Activated CD8-positive, alpha-beta T cell treated with anti-CD3 and anti-CD28 coated beads for 36 hours (primary cell): ENCODE measurements around the gene KLF7. TPM values are rescaled to one million over a fixed set of nuclear protein-coding genes. Genes with fewer than 3 reads are reported as not detected.

ENCODE experiments used
- ATAC-seq: fragments of 200-7000 bp; cut with Tn5 transposase; one replicate; pipeline ENCODE4 v1.10.0; 2021; ENCODE audit warnings: mild to moderate bottlenecking, moderate library complexity
- CTCF ChIA-PET: fragments of 350-600 bp; sonication (Branson Sonifier 250); formaldehyde crosslinking; loops from one replicate; lab custom pipeline; 2021; ENCODE audit warnings: antibody characterized with exemption; lab: Charles Lee
- POLR2A ChIA-PET: fragments of 350-600 bp; sonication (Branson Sonifier 250); formaldehyde crosslinking; loops from one replicate; lab custom pipeline; 2021; ENCODE audit warnings: antibody characterized with exemption; lab: Charles Lee
- DNase-seq: peaks from one replicate; pipeline ENCODE4 v3.0.0-alpha.2; 2020
- H3K27ac Mint-ChIP-seq: one replicate; pipeline ENCODE4 v1.8.0; 2021; ENCODE audit warnings: mild to moderate bottlenecking, mixed read lengths
- H3K27me3 Mint-ChIP-seq: one replicate; pipeline ENCODE4 v1.8.0; 2021; ENCODE audit warnings: mixed read lengths
- H3K36me3 Mint-ChIP-seq: one replicate; pipeline ENCODE4 v1.8.0; 2021; ENCODE audit warnings: low read depth, mixed read lengths
- H3K4me1 Mint-ChIP-seq: one replicate; pipeline ENCODE4 v1.8.0; 2021; ENCODE audit warnings: low read depth, mixed read lengths
- H3K4me3 Mint-ChIP-seq: one replicate; pipeline ENCODE4 v1.8.0; 2021; ENCODE audit warnings: mild to moderate bottlenecking, moderate library complexity, mixed read lengths
- H3K9me3 Mint-ChIP-seq: one replicate; pipeline ENCODE4 v1.8.0; 2021; ENCODE audit warnings: mixed read lengths
- CTCF ChIP-seq: fragments of 200-600 bp; IDR thresholded peaks from one replicate; pipeline ENCODE4 v1.8.0; 2022; ENCODE audit warnings: antibody characterized with exemption, mild to moderate bottlenecking
- intact Hi-C: fragments of 100-400 bp; cut with micrococcal nuclease; formaldehyde crosslinking; loops from one replicate; pipeline ENCODE4 v1.10.0; 2022
- total RNA-seq, 2 experiments: library from RNA; stranded (reverse); gene quantifications; one replicate each; pipeline ENCODE4 v1.2.3, GENCODE V29; 2021

KLF7 gene
- total RNA-seq, 2 experiments from 2014 or later: 9.8 to 10.0 TPM

DNA sequence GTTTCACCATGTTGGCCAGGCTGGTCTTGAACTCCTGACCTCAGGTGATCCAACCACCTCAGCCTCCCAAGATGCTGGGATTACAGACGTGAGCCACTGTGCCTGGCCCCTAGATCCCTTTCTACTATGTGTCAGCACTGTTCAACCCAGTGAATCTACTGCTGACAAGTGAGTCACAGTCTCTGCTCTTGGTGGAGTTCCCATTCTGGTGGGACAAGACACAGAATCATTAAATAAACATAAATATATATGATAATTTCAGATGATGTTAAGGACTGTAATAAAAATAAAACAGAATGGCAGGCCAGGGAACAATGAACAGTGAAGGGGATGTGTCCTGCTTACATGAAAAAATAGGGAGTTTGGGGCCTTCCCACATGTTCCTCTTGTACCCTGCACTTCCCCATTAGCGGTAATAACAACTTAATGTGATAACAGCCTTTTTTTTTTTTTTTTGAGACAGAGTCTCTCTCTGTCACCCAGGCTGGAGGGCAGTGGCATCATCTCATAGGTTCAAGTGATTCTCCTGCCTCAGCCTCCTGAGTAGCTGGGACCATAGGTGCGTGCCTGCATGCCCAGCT is 114.3 kb downstream of the KLF7 start:
- CTCF ChIA-PET: no interaction called here
- intact Hi-C loops: no loop called here
- H3K4me3 Mint-ChIP-seq: no peak overlapping the region
- H3K27ac Mint-ChIP-seq: no peak overlapping the region
- no peaks in the 10 kb centered on the region for H3K36me3 Mint-ChIP-seq
- no peak for DNase-seq
- ATAC-seq: no peak
- H3K4me1 Mint-ChIP-seq: peaks cover 6% of the 10 kb centered on the region
- no peak for TF ChIP-seq CTCF
- H3K27me3 Mint-ChIP-seq: no peaks in the 10 kb centered on the region
- H3K9me3 Mint-ChIP-seq: no peaks in the 10 kb centered on the region
- POLR2A ChIA-PET: interaction anchor here (1.5 kb wide), 1 partner anchor 22 kb away, joined by 5 read pairs; no protein-coding TSS in a partner anchor

- TF ChIP-seq CTCF: no peak
- no peak overlapping the region for H3K27ac Mint-ChIP-seq
- no peaks in the 10 kb centered on the region for H3K9me3 Mint-ChIP-seq
- peaks cover 7% of the 10 kb centered on the region for H3K4me1 Mint-ChIP-seq
- ATAC-seq: no peak
- no peaks in the 10 kb centered on the region for H3K36me3 Mint-ChIP-seq
- CTCF ChIA-PET: no interaction called here
- intact Hi-C loops: loop anchor here (5.0 kb wide), 1 partner anchor 423 kb away; no protein-coding TSS in a partner anchor
- POLR2A ChIA-PET: no interaction called here
- DNase-seq: no peak
- H3K4me3 Mint-ChIP-seq: no peak overlapping the region
- H3K27me3 Mint-ChIP-seq: no peaks in the 10 kb centered on the region
Observed at GRCh38 chr2:207049122-207049521, 116.6 kb downstream of the KLF7 start.

DNA sequence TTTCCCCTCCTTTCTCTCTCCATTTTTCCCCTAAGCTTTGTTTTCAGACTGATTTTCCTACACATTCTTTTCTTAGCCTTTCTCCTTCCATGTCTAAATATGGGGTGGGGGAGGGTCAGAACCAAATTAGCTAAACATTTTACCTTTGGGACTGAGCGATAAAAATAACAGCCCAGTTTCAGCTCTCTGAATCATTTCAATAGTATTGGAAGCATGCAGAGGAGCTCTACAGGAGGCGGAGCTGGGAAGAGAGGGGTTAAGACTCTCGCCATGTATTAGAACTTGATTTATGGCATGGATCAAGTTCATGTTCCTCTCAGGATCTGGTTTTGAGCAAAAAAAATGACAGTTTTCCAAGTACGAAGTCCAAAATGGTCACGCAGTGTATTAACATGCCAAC is 117.3 kb downstream of the KLF7 start:
- ATAC-seq (no peak), DNase-seq (no peak)
- no peaks in the 10 kb centered on the region for H3K36me3 Mint-ChIP-seq
- H3K4me1 Mint-ChIP-seq: peaks cover 7% of the 10 kb centered on the region
- H3K9me3 Mint-ChIP-seq: no peaks in the 10 kb centered on the region
- peaks cover 1% of the 10 kb centered on the region for H3K27me3 Mint-ChIP-seq
- intact Hi-C loops: loop anchor here (5.0 kb wide), 1 partner anchor 424 kb away; no protein-coding TSS in a partner anchor
- ChIA-PET CTCF (interaction anchor here (0.9 to 3.4 kb wide), 2 partner anchors 24 to 116 kb away, joined by 3 to 12 read pairs; partner anchors contain the start of gene KLF7), POLR2A (no interaction called here)
- H3K27ac Mint-ChIP-seq: no peak overlapping the region
- TF ChIP-seq CTCF: no peak
- H3K4me3 Mint-ChIP-seq: no peak overlapping the region

GRCh38 chr2:207046724-207047123 is 119.0 kb downstream of the KLF7 start:
- Mint-ChIP-seq H3K36me3 (no peaks in the 10 kb centered on the region), H3K27ac (no peak overlapping the region), H3K4me3 (no peak overlapping the region), H3K4me1 (peaks cover 7% of the 10 kb centered on the region), H3K27me3 (peaks cover 1% of the 10 kb centered on the region), H3K9me3 (no peaks in the 10 kb centered on the region)
- ATAC-seq (peak; percentile 90), DNase-seq (peak; percentile 33)
- POLR2A ChIA-PET: no interaction called here
- no peak for TF ChIP-seq CTCF
- intact Hi-C loops: loop anchor here (5.0 kb wide), 1 partner anchor 426 kb away; no protein-coding TSS in a partner anchor
- CTCF ChIA-PET: interaction anchor here (0.8 to 3.4 kb wide), 10 partner anchors 16 to 429 kb away, joined by 3 to 12 read pairs (median 4); partner anchors contain the start of gene KLF7

DNA sequence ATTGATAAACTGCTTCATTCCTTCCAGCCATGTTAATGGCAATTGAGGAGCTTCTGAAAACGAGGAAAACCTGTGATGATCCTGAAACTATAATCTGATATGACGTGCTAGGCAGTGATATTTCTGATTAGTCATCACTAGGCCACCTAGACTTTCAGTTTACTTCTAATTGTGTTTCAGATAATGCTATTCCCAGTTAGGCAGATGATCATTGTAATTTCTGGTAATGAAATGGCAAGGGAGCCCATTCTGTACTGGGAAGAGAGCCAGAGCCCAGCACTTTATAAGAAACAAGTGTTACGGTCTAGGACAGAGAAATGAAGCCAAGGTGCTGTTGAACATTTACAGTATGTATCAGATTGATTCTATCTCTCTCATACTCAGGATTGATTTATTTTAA is 120.2 kb downstream of the KLF7 start:
- intact Hi-C loops: loop anchor here (5.0 kb wide), 1 partner anchor 427 kb away; no protein-coding TSS in a partner anchor
- Mint-ChIP-seq H3K36me3 (no peaks in the 10 kb centered on the region), H3K27ac (no peak overlapping the region), H3K4me1 (peaks cover 7% of the 10 kb centered on the region), H3K4me3 (no peak overlapping the region), H3K9me3 (no peaks in the 10 kb centered on the region), H3K27me3 (peaks cover 6% of the 10 kb centered on the region)
- CTCF ChIA-PET: interaction anchor here (1.0 to 3.4 kb wide), 3 partner anchors 75 to 350 kb away, joined by 3 to 12 read pairs (median 4); partner anchors contain the start of gene KLF7
- POLR2A ChIA-PET: no interaction called here
- TF ChIP-seq CTCF: no peak
- ATAC-seq (no peak), DNase-seq (no peak)
